Ascending aorta (tissue), 2 donors: ENCODE measurements around the gene TMPO. TPM values are rescaled to one million over a fixed set of nuclear protein-coding genes. Genes with fewer than 3 reads are reported as not detected.
A peak's percentile ranks its signal among the peaks of the same experiment; 100 is the strongest.
"Not testable (repeated sequence)": the region's sequence is repeated elsewhere in the genome, so short reads cannot be mapped to it uniquely, and the experiment has no call there.

Experiments
- DNase-seq, 2 donors: peaks; one replicate each; pipeline ENCODE4 v3.0.0-alpha.2; 2019; ENCODE audit warnings: low spot score in 2 of 2
- H3K27ac ChIP-seq, 2 donors: fragments of 200-600 bp; sonication (generic); one replicate each; pipeline ENCODE4 v1.5.1; 2016 to 2017; ENCODE audit warnings: mild to moderate bottlenecking in 1 of 2
- H3K27me3 ChIP-seq: fragments of 200-600 bp; sonication (generic); one replicate; pipeline ENCODE4 v1.5.1; 2017
- H3K36me3 ChIP-seq, 2 donors: fragments of 200-600 bp; sonication (generic); one replicate each; pipeline ENCODE4 v1.5.1; 2016
- H3K4me1 ChIP-seq, 2 donors: fragments of 200-600 bp; sonication (generic); one replicate each; pipeline ENCODE4 v1.5.1; 2016 to 2017; ENCODE audit warnings: mild to moderate bottlenecking in 1 of 2
- H3K4me3 ChIP-seq, 2 donors: fragments of 200-600 bp; sonication (generic); one replicate each; pipeline ENCODE4 v1.5.1; 2016 to 2017; ENCODE audit warnings: mild to moderate bottlenecking in 1 of 2
- H3K9me3 ChIP-seq, 2 donors: fragments of 200-600 bp; sonication (generic); one replicate each; pipeline ENCODE4 v1.5.1; 2016
- intact Hi-C: fragments of 100-400 bp; cut with DNase I; formaldehyde crosslinking; loops from one replicate; pipeline ENCODE4 v1.15.1; 2023
- total RNA-seq: library from RNA; depleted of rRNA; stranded (reverse); fragments of >200 nt; gene quantifications from one replicate; pipeline ENCODE4 v1.1.0, GENCODE V29; 2016
- TF ChIP-seq, protein P1 (sequence below), 3 experiments: fragments of 200-600 bp in 2 of 3; fragments of 450-650 bp in 1 of 3; sonication (generic) in 2 of 3; IDR thresholded peaks; one replicate each; pipeline ENCODE4 v1.5.1; 2016 to 2019; ENCODE audit warnings: antibody characterized with exemption in 3 of 3, mild to moderate bottlenecking in 1 of 3, moderate library complexity in 1 of 3

The TMPO gene
- total RNA-seq, 1 donor from 2014 or later = 80.6 TPM

DNA sequence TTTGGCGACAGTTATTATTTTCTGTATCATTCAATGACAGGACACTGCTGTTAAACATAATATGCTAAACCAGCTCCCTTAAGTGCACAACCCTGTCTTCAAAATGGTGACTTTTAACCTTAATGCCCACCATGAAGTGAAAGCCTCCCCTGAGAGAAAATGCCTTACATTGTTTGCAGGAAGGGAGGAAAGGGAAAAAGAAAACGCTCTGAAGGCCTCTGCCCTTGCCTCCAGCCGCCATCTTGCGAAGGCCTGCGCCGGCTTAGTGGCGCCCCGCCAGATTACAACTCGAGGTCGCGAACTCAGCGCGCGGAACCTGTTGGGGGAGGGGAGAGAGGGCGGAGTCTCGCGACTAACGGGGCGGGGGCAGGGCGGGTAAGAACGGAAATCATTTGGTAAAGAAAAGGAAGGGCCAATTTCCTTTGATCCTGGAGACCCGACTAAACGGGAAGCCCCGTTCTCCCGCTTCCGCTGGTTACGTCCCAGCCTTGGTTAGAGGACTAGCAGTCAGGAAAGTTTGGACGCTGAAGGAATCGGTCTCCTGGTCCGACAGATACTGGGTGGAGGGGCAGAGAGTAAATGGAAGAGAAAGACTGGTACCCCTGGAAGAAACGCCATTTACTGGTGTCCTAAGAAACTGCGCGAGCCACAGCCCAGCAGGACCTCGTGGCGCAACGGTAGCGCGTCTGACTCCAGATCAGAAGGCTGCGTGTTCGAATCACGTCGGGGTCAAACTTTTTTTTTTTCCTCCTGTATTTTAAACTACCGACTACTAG is 11.6 kb upstream of the TMPO start:
- H3K27ac ChIP-seq = peak overlapping the region; percentile 95
- intact Hi-C loops = loop anchor here (1.0 to 10.0 kb wide), 6 partner anchors 12 to 951 kb away; partner anchors contain the start of genes APAF1, SLC25A3 and TMPO
- TF ChIP-seq, protein P1, sequence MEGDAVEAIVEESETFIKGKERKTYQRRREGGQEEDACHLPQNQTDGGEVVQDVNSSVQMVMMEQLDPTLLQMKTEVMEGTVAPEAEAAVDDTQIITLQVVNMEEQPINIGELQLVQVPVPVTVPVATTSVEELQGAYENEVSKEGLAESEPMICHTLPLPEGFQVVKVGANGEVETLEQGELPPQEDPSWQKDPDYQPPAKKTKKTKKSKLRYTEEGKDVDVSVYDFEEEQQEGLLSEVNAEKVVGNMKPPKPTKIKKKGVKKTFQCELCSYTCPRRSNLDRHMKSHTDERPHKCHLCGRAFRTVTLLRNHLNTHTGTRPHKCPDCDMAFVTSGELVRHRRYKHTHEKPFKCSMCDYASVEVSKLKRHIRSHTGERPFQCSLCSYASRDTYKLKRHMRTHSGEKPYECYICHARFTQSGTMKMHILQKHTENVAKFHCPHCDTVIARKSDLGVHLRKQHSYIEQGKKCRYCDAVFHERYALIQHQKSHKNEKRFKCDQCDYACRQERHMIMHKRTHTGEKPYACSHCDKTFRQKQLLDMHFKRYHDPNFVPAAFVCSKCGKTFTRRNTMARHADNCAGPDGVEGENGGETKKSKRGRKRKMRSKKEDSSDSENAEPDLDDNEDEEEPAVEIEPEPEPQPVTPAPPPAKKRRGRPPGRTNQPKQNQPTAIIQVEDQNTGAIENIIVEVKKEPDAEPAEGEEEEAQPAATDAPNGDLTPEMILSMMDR (IDR thresholded peaks at IDR 0.05) = no peak

DNA sequence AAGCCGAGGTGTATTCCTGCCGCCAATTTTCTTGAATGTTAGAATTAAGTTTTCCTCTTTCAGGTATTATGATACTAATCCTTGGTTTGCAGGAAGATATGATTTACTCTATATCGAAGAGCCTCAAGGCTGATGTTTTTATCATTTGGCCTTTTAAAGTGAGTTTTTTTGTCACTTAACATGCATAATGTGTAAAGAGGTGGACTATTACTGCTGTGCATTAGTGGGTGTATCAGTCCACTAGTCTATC is 11.1 kb upstream of the TMPO start:
- peak overlapping the region; percentile 95 for H3K27ac ChIP-seq
- TF ChIP-seq, protein P1 (IDR thresholded peaks at IDR 0.05) = no peak
- no peaks in the 10 kb centered on the region for H3K36me3 ChIP-seq

More for the DNA sequence above, 11.6 kb upstream of the TMPO start:
- DNase-seq = peak; percentile 62 to 94
- H3K4me1 ChIP-seq = peaks cover 0 to 2% of the 10 kb centered on the region in 2 donors
- no peaks in the 10 kb centered on the region for H3K36me3 ChIP-seq
- peak overlapping the region; percentile 51 to 70 for H3K4me3 ChIP-seq
- H3K27me3 ChIP-seq = no peaks in the 10 kb centered on the region
- no peaks in the 10 kb centered on the region for H3K9me3 ChIP-seq

DNA sequence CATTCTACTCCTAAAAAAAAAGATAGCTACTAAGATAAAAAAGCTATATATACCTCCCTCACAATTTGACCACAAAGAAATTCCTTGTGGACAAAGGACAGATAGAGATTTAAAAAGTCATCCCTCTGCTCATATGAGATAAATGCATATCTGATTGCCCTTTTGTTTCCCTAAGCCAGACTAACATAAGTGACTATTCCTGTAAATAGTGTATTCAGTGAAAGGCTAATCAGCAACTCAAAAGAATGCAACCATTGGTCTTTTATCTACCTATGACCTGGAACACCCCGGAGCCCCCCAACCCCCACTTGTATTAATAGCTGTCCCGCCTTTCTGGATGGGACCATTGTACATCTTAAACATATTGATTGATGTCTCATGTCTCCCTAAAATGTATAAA is 6.3 kb upstream of the TMPO start:
- H3K36me3 ChIP-seq = no peaks in the 10 kb centered on the region
- intact Hi-C loops = loop anchor here (10.0 kb wide), 1 partner anchor 946 kb away; no protein-coding TSS in a partner anchor
- TF ChIP-seq, protein P1 (IDR thresholded peaks at IDR 0.05) = no peak
- no peaks in the 10 kb centered on the region for H3K9me3 ChIP-seq
- no peaks in the 10 kb centered on the region for H3K27me3 ChIP-seq
- no peak for DNase-seq
- no peak overlapping the region for H3K4me3 ChIP-seq
- peaks cover 0 to 2% of the 10 kb centered on the region in 2 donors for H3K4me1 ChIP-seq
- no peak overlapping the region for H3K27ac ChIP-seq

More for the DNA sequence above, 11.1 kb upstream of the TMPO start:
- intact Hi-C loops = loop anchor here (5.0 to 10.0 kb wide), 3 partner anchors 88 to 951 kb away; partner anchors contain the start of genes APAF1 and SLC25A3
- Histone ChIP-seq H3K27me3 (no peaks in the 10 kb centered on the region), H3K4me1 (peaks cover 0 to 2% of the 10 kb centered on the region in 2 donors), H3K4me3 (peak overlapping the region; percentile 51 to 70), H3K9me3 (no peaks in the 10 kb centered on the region)
- no peak for DNase-seq

DNA sequence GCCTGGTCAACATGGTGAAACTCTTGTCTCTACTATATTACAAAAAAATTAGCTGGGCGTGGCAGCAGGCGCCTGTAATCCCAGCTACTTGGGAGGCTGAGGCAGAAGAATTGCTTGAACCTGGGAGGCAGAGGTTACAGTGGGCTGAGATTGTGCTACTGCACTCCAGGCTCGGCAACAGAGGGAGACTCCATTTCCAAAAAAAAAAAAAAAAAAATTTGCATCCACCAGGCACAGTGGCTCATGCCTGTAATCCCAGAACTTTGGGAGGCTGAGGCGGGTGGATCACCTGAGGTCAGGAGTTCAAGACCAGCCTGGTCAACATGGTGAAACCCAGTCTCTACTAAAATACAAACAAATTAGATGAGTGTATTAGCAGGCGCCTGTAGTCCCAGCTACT is 3.6 kb upstream of the TMPO start:
- H3K4me1 ChIP-seq, H3K27me3 ChIP-seq, H3K27ac ChIP-seq, H3K9me3 ChIP-seq, H3K4me3 ChIP-seq, H3K36me3 ChIP-seq, DNase-seq: not testable (repeated sequence)
- intact Hi-C loops = loop anchor here (10.0 kb wide), 2 partner anchors 1607 to 1753 kb away; partner anchors contain the start of genes DEPDC4, NEDD1 and SCYL2

DNA sequence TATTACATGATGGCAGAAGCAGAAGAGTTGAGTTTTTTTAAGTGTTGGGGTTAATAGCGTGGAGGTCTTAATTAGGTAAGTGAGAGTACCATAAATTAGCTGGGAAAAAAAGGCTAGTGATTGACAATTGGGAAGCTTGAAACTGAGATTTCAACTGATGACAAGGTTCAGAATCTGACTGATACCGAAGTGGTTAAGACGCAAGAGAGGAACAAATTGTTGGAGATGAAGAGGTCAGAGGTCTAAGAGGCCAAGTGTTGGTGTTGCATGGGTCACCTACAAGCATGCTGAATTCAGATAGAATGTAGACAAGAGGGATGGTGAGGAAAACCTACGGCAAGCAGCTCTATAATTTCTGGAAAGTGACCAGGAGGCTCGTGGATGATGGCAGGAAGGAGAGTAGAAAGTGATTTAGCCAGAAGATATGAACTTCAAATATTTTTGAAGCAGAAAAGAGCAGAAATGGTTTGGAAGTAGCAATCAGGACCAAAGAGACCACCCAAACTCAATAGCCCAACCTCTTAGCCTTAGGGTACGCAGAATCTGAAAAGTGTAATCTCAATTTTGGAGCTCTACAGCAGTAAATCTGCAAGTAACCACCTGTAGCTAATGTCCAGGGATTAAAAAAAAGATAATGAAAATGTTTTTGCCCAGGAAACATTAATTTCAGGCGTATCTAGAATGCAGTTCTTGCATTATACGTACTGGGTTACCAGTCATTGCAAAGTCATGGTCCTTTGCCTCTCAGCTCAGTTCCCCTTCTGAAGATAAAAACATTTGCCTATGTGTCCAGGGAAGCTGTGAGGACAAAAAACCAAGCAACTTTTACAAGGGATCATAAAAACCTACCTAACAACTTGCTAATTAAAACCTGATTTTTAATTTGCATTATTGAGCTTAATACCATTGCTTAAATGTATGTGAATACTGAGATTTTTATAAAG is 1.7 kb upstream of the TMPO start:
- Histone ChIP-seq H3K27me3 (no peaks in the 10 kb centered on the region), H3K36me3 (no peaks in the 10 kb centered on the region), H3K4me1 (peaks cover 4 to 17% of the 10 kb centered on the region in 2 donors), H3K27ac (peak overlapping the region; percentile 44 to 92), H3K4me3 (peak overlapping the region in 1 of 2 donors; percentile 91), H3K9me3 (no peaks in the 10 kb centered on the region)
- intact Hi-C loops = loop anchor here (2.0 to 10.0 kb wide), 3 partner anchors 131 to 1751 kb away; partner anchors contain the start of genes APAF1, DEPDC4, IKBIP and NEDD1
- TF ChIP-seq, protein P1 (IDR thresholded peaks at IDR 0.05) = no peak
- no peak for DNase-seq
